Measurements from ENCODE around the gene TXNDC11. TPM values are rescaled to one million over a fixed set of nuclear protein-coding genes. Genes with fewer than 3 reads are reported as not detected.

TXNDC11 gene
- total RNA-seq, 1 experiment from 2014 or later = 24.3 TPM

GRCh38 chr16:11734025-11734652 is 8.5 kb downstream of the TXNDC11 start:
- intact Hi-C loops (cut with micrococcal nuclease; ENCODE audit: unreplicated experiment) = no loop called here
- Mint-ChIP-seq H3K4me1 (ENCODE audit: low read depth, unreplicated experiment) (peaks cover 32% of the 10 kb centered on the region), H3K27ac (ENCODE audit: unreplicated experiment) (no peak overlapping the region), H3K27me3 (ENCODE audit: insufficient read depth, unreplicated experiment) (no peaks in the 10 kb centered on the region), H3K4me3 (ENCODE audit: unreplicated experiment) (no peak overlapping the region), H3K9me3 (ENCODE audit: unreplicated experiment) (no peaks in the 10 kb centered on the region), H3K36me3 (ENCODE audit: insufficient read depth, unreplicated experiment) (peaks cover 80% of the 10 kb centered on the region)
- no peak for DNase-seq
- Histone ChIP-seq H3K4me1 (peaks cover 44% of the 10 kb centered on the region), H3K9me3 (no peaks in the 10 kb centered on the region), H3K27me3 (replicated peaks; ENCODE audit: control insufficient read depth, insufficient read depth, low read length) (no peaks in the 10 kb centered on the region), H3K36me3 (ENCODE audit: control insufficient read depth, insufficient read depth, low read length) (no peaks in the 10 kb centered on the region; the same call in 1 of the 2 replicates), H3K4me3 (ENCODE audit: low read depth, low read length) (no peak overlapping the region)
- TF ChIP-seq CTCF (IDR thresholded peaks at IDR 0.05; ENCODE audit: insufficient read depth in 1 of 2, low read depth in 1 of 2, low read length in 1 of 2, severe bottlenecking in 1 of 2, unreplicated experiment in 1 of 2) = no peak
- ChIA-PET POLR2A (no interaction called here), CTCF (no interaction called here)
- no TSS peak for BruUV-seq (replicated peaks)

GRCh38 chr16:11731222-11731621 is 11.4 kb downstream of the TXNDC11 start:
- no peak overlapping the region for H3K4me3 Mint-ChIP-seq (ENCODE audit: unreplicated experiment)
- H3K27ac Mint-ChIP-seq (ENCODE audit: unreplicated experiment) = no peak overlapping the region
- no peak for TF ChIP-seq CTCF (IDR thresholded peaks at IDR 0.05; ENCODE audit: insufficient read depth in 1 of 2, low read depth in 1 of 2, low read length in 1 of 2, severe bottlenecking in 1 of 2, unreplicated experiment in 1 of 2)
- H3K4me1 Mint-ChIP-seq (ENCODE audit: low read depth, unreplicated experiment) = peaks cover 19% of the 10 kb centered on the region
- H3K9me3 Mint-ChIP-seq (ENCODE audit: unreplicated experiment) = no peaks in the 10 kb centered on the region
- Histone ChIP-seq H3K36me3 (ENCODE audit: control insufficient read depth, insufficient read depth, low read length) (no peaks in the 10 kb centered on the region; the same call in 1 of the 2 replicates), H3K27me3 (replicated peaks; ENCODE audit: control insufficient read depth, insufficient read depth, low read length) (no peaks in the 10 kb centered on the region), H3K4me1 (peaks cover 35% of the 10 kb centered on the region), H3K4me3 (ENCODE audit: low read depth, low read length) (no peak overlapping the region), H3K9me3 (no peaks in the 10 kb centered on the region)
- H3K36me3 Mint-ChIP-seq (ENCODE audit: insufficient read depth, unreplicated experiment) = peaks cover 63% of the 10 kb centered on the region
- ChIA-PET POLR2A (no interaction called here), CTCF (no interaction called here)
- no TSS peak for BruUV-seq (replicated peaks)
- H3K27me3 Mint-ChIP-seq (ENCODE audit: insufficient read depth, unreplicated experiment) = no peaks in the 10 kb centered on the region
- intact Hi-C loops (cut with micrococcal nuclease; ENCODE audit: unreplicated experiment) = no loop called here
- no peak for DNase-seq

GRCh38 chr16:11729787-11730186 is 12.9 kb downstream of the TXNDC11 start:
- BruUV-seq (replicated peaks) = no TSS peak

More at GRCh38 chr16:11729787-11730186, 12.9 kb downstream of the TXNDC11 start:
- Mint-ChIP-seq H3K4me1 (ENCODE audit: low read depth, unreplicated experiment) (peaks cover 5% of the 10 kb centered on the region), H3K27ac (ENCODE audit: unreplicated experiment) (no peak overlapping the region), H3K36me3 (ENCODE audit: insufficient read depth, unreplicated experiment) (peaks cover 56% of the 10 kb centered on the region), H3K27me3 (ENCODE audit: insufficient read depth, unreplicated experiment) (no peaks in the 10 kb centered on the region), H3K4me3 (ENCODE audit: unreplicated experiment) (no peak overlapping the region), H3K9me3 (ENCODE audit: unreplicated experiment) (no peaks in the 10 kb centered on the region)
- Histone ChIP-seq H3K4me3 (ENCODE audit: low read depth, low read length) (no peak overlapping the region), H3K36me3 (ENCODE audit: control insufficient read depth, insufficient read depth, low read length) (peaks cover 2% of the 10 kb centered on the region), H3K4me1 (peaks cover 21% of the 10 kb centered on the region), H3K9me3 (no peaks in the 10 kb centered on the region), H3K27me3 (replicated peaks; ENCODE audit: control insufficient read depth, insufficient read depth, low read length) (no peaks in the 10 kb centered on the region)
- intact Hi-C loops (cut with micrococcal nuclease; ENCODE audit: unreplicated experiment) = no loop called here
- TF ChIP-seq CTCF (IDR thresholded peaks at IDR 0.05; ENCODE audit: insufficient read depth in 1 of 2, low read depth in 1 of 2, low read length in 1 of 2, severe bottlenecking in 1 of 2, unreplicated experiment in 1 of 2) = no peak
- ChIA-PET POLR2A (interaction anchor here (0.6 kb wide), 2 partner anchors 13 to 228 kb away, joined by 3 to 4 read pairs; partner anchors contain the start of gene TXNDC11), CTCF (no interaction called here)
- DNase-seq = no peak
